Measurements from ENCODE around the gene NOBOX.
"Not testable (repeated sequence)": the region's sequence is repeated elsewhere in the genome, so short reads cannot be mapped to it uniquely, and the experiment has no call there.

- not testable (repeated sequence) for TF ChIP-seq CTCF (IDR thresholded peaks at IDR 0.05); EZH2 (IDR thresholded peaks at IDR 0.05; ENCODE audit: borderline replicate concordance, insufficient read depth, low read depth, low read length, poor library complexity, severe bottlenecking)
These were observed 54.9 kb downstream of the NOBOX start for GRCh38 chr7:144348625-144349024.

Measured in B cell (primary cell).